IPS DF 4.7 (cell line): ENCODE measurements around the gene RAB28.

Source experiments
- DNase-seq: peaks from one replicate; pipeline ENCODE4 v3.0.0-alpha.2; 2013; ENCODE audit warnings: low spot score; ENCODE audit errors: extremely low read depth

Gene RAB28

GRCh38 chr4:13322681-13323101, 161.4 kb downstream of the RAB28 start:
- no peak for DNase-seq
